Astrocyte of the cerebellum (primary cell): ENCODE data around the gene CFI.
A peak's percentile ranks its signal among the peaks of the same experiment; 100 is the strongest.

Source experiments
- DNase-seq: peaks from one replicate; pipeline ENCODE4 v3.0.0-alpha.2; 2011; ENCODE audit warnings: low read depth
- H3K4me3 ChIP-seq: 2 replicates; pipeline ENCODE4 v1.5.1; 2011; ENCODE audit warnings: mild to moderate bottlenecking, low read depth, low read length, moderate library complexity
- in situ Hi-C: cut with HindIII; loops from 2 replicates; pipeline ENCODE4 v1.10.0; 2017; ENCODE audit warnings: low sequenced_read_pairs
- TF ChIP-seq, protein P1 (sequence below): IDR thresholded peaks from 2 replicates; pipeline ENCODE4 v1.5.1; 2012; ENCODE audit warnings: low read length, low read depth, moderate library complexity, mild to moderate bottlenecking; ENCODE audit errors: missing control alignments

CFI gene

DNA sequence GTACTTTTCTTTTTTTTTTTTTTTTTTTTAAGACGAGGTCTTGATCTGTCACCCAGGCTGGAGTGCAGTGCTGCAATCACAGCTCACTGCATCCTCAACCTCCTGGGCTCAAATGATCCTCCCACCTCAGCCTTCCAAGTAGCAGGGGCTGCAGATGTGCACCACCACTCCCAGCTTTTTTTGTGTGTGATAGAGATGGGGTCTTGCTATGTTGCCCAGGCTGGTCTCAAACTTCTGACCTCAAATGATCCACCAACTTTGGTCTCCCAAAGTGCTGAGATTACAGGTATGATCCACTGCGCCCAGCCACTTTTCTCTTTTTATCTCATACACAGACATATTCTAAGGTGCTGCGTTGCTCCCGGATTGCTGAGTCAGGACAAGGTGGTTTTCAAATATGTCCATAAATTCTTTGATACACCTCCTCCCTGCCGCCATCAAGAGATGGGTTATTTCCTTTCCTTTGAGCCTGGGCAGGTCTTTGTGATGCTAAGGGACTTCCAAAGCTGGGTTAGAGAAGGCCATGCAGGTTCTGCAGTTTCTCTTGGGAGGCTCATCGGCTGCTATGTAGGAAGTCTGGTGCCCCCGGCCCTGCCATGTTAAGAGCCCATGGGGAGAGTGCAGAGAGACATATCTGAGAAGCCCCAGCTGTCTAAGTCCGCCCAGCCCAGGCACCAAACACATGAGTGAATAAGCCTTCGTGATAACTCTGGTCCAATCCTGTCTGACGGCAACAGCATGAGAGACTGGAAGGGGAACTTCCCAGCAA is 63.5 kb downstream of the CFI start:
- no peak overlapping the region for H3K4me3 ChIP-seq
- TF ChIP-seq, protein P1, sequence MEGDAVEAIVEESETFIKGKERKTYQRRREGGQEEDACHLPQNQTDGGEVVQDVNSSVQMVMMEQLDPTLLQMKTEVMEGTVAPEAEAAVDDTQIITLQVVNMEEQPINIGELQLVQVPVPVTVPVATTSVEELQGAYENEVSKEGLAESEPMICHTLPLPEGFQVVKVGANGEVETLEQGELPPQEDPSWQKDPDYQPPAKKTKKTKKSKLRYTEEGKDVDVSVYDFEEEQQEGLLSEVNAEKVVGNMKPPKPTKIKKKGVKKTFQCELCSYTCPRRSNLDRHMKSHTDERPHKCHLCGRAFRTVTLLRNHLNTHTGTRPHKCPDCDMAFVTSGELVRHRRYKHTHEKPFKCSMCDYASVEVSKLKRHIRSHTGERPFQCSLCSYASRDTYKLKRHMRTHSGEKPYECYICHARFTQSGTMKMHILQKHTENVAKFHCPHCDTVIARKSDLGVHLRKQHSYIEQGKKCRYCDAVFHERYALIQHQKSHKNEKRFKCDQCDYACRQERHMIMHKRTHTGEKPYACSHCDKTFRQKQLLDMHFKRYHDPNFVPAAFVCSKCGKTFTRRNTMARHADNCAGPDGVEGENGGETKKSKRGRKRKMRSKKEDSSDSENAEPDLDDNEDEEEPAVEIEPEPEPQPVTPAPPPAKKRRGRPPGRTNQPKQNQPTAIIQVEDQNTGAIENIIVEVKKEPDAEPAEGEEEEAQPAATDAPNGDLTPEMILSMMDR: no peak
- DNase-seq: no peak
- in situ Hi-C loops: no loop called here

DNA sequence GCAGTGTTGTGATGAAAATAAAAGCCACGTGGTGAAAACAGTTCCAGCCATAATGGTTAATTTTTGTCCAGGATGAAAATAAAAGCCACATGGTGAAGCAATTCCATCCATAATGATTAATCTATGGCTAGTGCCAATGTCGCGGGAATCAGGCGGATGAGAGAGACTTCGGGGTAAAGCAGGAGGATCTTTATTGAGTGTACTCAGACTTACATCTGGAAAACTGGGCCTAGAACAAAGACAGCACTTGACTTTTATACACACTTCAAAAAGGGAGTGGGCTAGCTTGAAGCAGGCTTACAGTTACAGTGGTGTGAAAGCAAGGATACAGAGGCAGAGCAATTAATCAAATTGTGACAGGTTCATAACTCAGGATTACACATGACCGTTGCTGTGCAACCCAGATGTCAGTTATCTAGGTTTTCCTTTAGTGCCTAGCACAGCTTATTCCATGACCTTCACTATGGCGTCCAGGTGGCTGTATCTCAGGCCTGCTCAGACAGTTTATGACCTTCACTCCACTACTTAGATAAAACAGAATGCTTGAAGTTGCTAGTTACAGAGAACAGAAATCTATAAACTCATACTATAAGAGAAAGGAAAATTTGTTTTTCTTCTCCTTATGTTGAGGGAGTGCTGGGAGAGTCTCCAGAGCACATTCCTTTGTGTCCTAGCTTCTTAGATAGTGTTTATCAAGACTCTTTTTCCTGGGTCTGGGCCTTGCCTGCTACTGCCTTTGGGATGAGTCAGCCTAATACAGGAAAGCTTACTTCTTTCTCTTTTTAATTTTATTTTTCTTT is 66.0 kb downstream of the CFI start:
- TF ChIP-seq, protein P1: no peak
- in situ Hi-C loops: no loop called here
- H3K4me3 ChIP-seq: no peak overlapping the region
- no peak for DNase-seq

GRCh38 chr4:109733728-109734127 is 68.1 kb downstream of the CFI start:
- no peak overlapping the region for H3K4me3 ChIP-seq
- TF ChIP-seq, protein P1: no peak
- in situ Hi-C loops: no loop called here
- DNase-seq: no peak

DNA sequence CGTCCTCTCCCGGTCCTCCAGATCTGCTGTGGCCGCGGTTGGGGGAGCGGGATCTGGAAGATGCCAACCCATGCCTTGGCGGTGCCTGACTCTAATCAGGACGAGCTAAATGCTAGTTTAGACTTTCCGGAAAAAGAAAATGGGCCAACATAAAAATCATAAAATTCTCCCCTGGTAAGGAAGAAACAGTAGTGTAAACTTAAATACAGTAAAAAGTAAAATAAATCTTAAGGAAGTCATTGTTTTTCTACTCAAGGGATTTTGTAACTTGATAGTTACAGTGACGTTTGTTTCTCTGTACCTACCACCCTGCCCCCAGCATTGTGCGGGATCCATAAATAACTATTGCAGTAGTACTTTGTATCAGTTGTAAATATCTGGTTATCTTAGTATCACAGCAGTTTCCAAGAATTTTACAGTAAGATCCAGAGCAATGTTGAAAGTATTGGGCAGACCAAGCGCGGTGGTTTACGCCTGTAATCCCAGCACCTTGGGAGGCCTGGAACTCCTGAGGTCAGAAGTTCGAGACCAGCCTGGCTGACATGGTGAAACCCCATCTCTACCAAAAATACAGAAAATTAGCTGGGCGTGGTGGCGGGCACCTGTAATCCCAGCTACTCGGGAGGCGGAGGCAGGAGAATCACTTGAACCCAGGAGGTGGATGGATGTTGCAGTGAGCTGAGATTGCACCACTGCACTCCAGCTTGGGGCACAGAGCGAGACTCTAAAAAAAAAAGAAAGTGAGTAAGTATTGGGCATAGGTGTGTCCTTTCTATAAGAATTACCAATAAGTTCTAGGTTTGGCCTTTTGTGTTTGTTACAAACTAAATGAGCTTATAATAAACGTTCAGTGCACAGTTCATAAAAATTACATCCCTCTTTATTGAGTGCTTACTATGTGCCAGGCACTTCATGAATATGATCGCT is 70.9 kb downstream of the CFI start:
- in situ Hi-C loops: no loop called here
- DNase-seq: no peak
- TF ChIP-seq, protein P1: no peak

GRCh38 chr4:109729718-109730618 is 71.8 kb downstream of the CFI start, which contains the start of gene PLA2G12A:
Gene PLA2G12A, minus strand, starts transcription at chr4:109730070. Its CDS starts 261 bp downstream, at chr4:109729809.
- H3K4me3 ChIP-seq: peak within 1 kb of the TSS; percentile 64
- in situ Hi-C loops: no loop called here
- TF ChIP-seq, protein P1: no peak

More for the DNA sequence above, 70.9 kb downstream of the CFI start:
- H3K4me3 ChIP-seq: peak overlapping the region; percentile 64

More at GRCh38 chr4:109729718-109730618, 71.8 kb downstream of the CFI start, which contains the start of gene PLA2G12A:
- no peak for DNase-seq
